Transverse colon (tissue), 4 donors: Measurements from ENCODE around the gene RHBDL1. TPM values are rescaled to one million over a fixed set of nuclear protein-coding genes. Genes with fewer than 3 reads are reported as not detected.

ENCODE experiments used
- DNase-seq: peaks from one replicate; pipeline ENCODE4 v3.0.0-alpha.2; 2019
- H3K27ac ChIP-seq, 4 donors: fragments of 200-600 bp; sonication (generic); 2 replicates each; pipeline ENCODE4 v1.5.1; 2016 to 2018; ENCODE audit warnings: inconsistent platforms in 4 of 4
- H3K27me3 ChIP-seq: fragments of 200-600 bp; sonication (generic); 2 replicates; pipeline ENCODE4 v1.5.1; 2017; ENCODE audit warnings: inconsistent platforms
- H3K36me3 ChIP-seq, 4 donors: fragments of 200-600 bp; sonication (generic); 2 replicates each; pipeline ENCODE4 v1.5.1; 2017 to 2019; ENCODE audit warnings: inconsistent platforms in 4 of 4
- H3K4me1 ChIP-seq, 4 donors: fragments of 200-600 bp; sonication (generic); 2 replicates each; pipeline ENCODE4 v1.5.1; 2017 to 2020; ENCODE audit warnings: inconsistent platforms in 4 of 4
- H3K4me3 ChIP-seq, 4 donors: fragments of 200-600 bp; sonication (generic); 1 replicate in 1 of 4; 2 replicates in 3 of 4; pipeline versions ENCODE4 v1.5.1 to v1.6.1; 2017 to 2019; ENCODE audit warnings: inconsistent platforms in 4 of 4
- H3K9me3 ChIP-seq, 2 donors: fragments of 200-600 bp; sonication (generic); 2 replicates each; pipeline ENCODE4 v1.5.1; 2017 to 2019; ENCODE audit warnings: inconsistent platforms in 2 of 2
- CTCF ChIP-seq, 5 experiments: fragments of 200-600 bp in 3 of 5; fragments of 450-650 bp in 2 of 5; sonication (generic) in 3 of 5; IDR thresholded peaks; 1 replicate in 2 of 5; 2 replicates in 3 of 5; pipeline ENCODE4 v1.5.1; 2016 to 2017; ENCODE audit warnings: antibody characterized with exemption in 5 of 5, inconsistent platforms in 3 of 5, mild to moderate bottlenecking in 2 of 5, moderate library complexity in 1 of 5
- EP300 ChIP-seq: sonication (generic); formaldehyde crosslinking; IDR thresholded peaks from one replicate; pipeline ENCODE4 v1.6.1; 2017; ENCODE audit warnings: antibody characterized with exemption, low read depth
- POLR2A ChIP-seq: fragments of 450-650 bp; IDR thresholded peaks from one replicate; pipeline ENCODE4 v1.6.1; 2016; ENCODE audit warnings: antibody characterized with exemption, mild to moderate bottlenecking, moderate library complexity
- POLR2AphosphoS5 ChIP-seq, 3 donors: sonication (generic); formaldehyde crosslinking; IDR thresholded peaks; one replicate each; pipeline ENCODE4 v1.6.1; 2016; ENCODE audit warnings: antibody characterized with exemption in 3 of 3
- WGBS, 2 donors: methylation state at CpG; one replicate each; pipeline ENCODE4 v1.1.5; 2018; ENCODE audit warnings: low coverage in 1 of 2; 5-methylcytosine and 5-hydroxymethylcytosine counted together
- in situ Hi-C, 4 donors: fragments of 200-750 bp; cut with MboI; loops; one replicate each; pipeline versions ENCODE4 v1.15.0 to v1.15.1; 2017; ENCODE audit warnings: low sequenced_read_pairs in 3 of 4, low pct_ligation_motif_present in 1 of 4, low pct_unique_long_range_greater_than_20kb in 1 of 4
- intact Hi-C: fragments of 100-400 bp; cut with DNase I; formaldehyde crosslinking; loops from one replicate; pipeline ENCODE4 v1.15.1; 2023; ENCODE audit warnings: low total_unique reads
- total RNA-seq, 4 donors: library from RNA; depleted of rRNA; stranded (reverse); fragments of >200 nt; gene quantifications; one replicate each; pipeline ENCODE4 v1.1.0, GENCODE V29; 2016

Gene RHBDL1
- total RNA-seq, 4 donors from 2014 or later = 1.8 to 39.3 (median 8.1) TPM

- Histone ChIP-seq H3K9me3 (no peaks in the 10 kb centered on the region), H3K36me3 (no peaks in the 10 kb centered on the region), H3K27me3 (no peaks in the 10 kb centered on the region), H3K4me3 (no peak overlapping the region), H3K27ac (peak overlapping the region in 1 of 4 donors; percentile 33), H3K4me1 (peaks cover 0 to 14% (median 12%) of the 10 kb centered on the region in 4 donors)
- in situ Hi-C loops = no loop called here
- TF ChIP-seq EP300 = no peak
- no peak for TF ChIP-seq CTCF (IDR thresholded peaks at IDR 0.05)
- TF ChIP-seq POLR2AphosphoS5 (IDR thresholded peaks at IDR 0.05) = no peak
- TF ChIP-seq POLR2A = no peak
- WGBS, 2 donors = 86 to 93% methylated on average over 3 to 50 of the region's 50 CpGs
- intact Hi-C loops = no loop called here
- no peak for DNase-seq
These were observed 47.8 kb upstream of the RHBDL1 start for GRCh38 chr16:627454-628239.

GRCh38 chr16:628321-629061 is 47.0 kb upstream of the RHBDL1 start:
- intact Hi-C loops = no loop called here
- Histone ChIP-seq H3K27me3 (no peaks in the 10 kb centered on the region), H3K4me3 (no peak overlapping the region), H3K36me3 (no peaks in the 10 kb centered on the region), H3K9me3 (no peaks in the 10 kb centered on the region), H3K4me1 (peaks cover 0 to 14% (median 12%) of the 10 kb centered on the region in 4 donors), H3K27ac (no peak overlapping the region)
- no peak for DNase-seq
- in situ Hi-C loops = no loop called here
- WGBS, 2 donors = 89% methylated on average over 29 of the region's 33 CpGs; no CpG with 5 or more reads in 1 of the 2 donors
- no peak for TF ChIP-seq CTCF (IDR thresholded peaks at IDR 0.05)
- TF ChIP-seq EP300 = no peak
- TF ChIP-seq POLR2A = no peak
- TF ChIP-seq POLR2AphosphoS5 (IDR thresholded peaks at IDR 0.05) = no peak

GRCh38 chr16:629185-629832 is 46.2 kb upstream of the RHBDL1 start:
- H3K4me1 ChIP-seq = peaks cover 0 to 14% (median 12%) of the 10 kb centered on the region in 4 donors
- no peak for DNase-seq
- WGBS, 2 donors = 84% methylated on average over 17 of the region's 29 CpGs; no CpG with 5 or more reads in 1 of the 2 donors
- H3K9me3 ChIP-seq = no peaks in the 10 kb centered on the region
- in situ Hi-C loops = no loop called here
- H3K27ac ChIP-seq = no peak overlapping the region
- intact Hi-C loops = no loop called here
- TF ChIP-seq CTCF (IDR thresholded peaks at IDR 0.05) (no peak), POLR2A (no peak), POLR2AphosphoS5 (IDR thresholded peaks at IDR 0.05) (no peak), EP300 (no peak)
- H3K27me3 ChIP-seq = no peaks in the 10 kb centered on the region
- H3K36me3 ChIP-seq = no peaks in the 10 kb centered on the region
- no peak overlapping the region for H3K4me3 ChIP-seq

- TF ChIP-seq POLR2A (no peak), CTCF (IDR thresholded peaks at IDR 0.05) (no peak), POLR2AphosphoS5 (IDR thresholded peaks at IDR 0.05) (no peak), EP300 (no peak)
- in situ Hi-C loops = no loop called here
- no peak for DNase-seq
- WGBS, 2 donors = 60% methylated on average over 10 of the region's 11 CpGs; no CpG with 5 or more reads in 1 of the 2 donors
- no peak overlapping the region for H3K27ac ChIP-seq
- H3K4me1 ChIP-seq = peaks cover under 1 to 14% (median 13%) of the 10 kb centered on the region in 4 donors
- H3K36me3 ChIP-seq = no peaks in the 10 kb centered on the region
- intact Hi-C loops = loop anchor here (2.0 kb wide), 1 partner anchor 35 kb away; no protein-coding TSS in a partner anchor
- no peaks in the 10 kb centered on the region for H3K9me3 ChIP-seq
- no peak overlapping the region for H3K4me3 ChIP-seq
- no peaks in the 10 kb centered on the region for H3K27me3 ChIP-seq
These were observed 45.6 kb upstream of the RHBDL1 start for GRCh38 chr16:629833-630248.
